ENCODE results near the gene GNAO1. TPM values are rescaled to one million over a fixed set of nuclear protein-coding genes. Genes with fewer than 3 reads are reported as not detected.
A peak's percentile ranks its signal among the peaks of the same experiment; 100 is the strongest.

Gene GNAO1
- total RNA-seq, 1 donor from 2014 or later = not detected

- peak; percentile 7 for TF ChIP-seq CTCF (IDR thresholded peaks at IDR 0.05; ENCODE audit: insufficient read depth, low read length, severe bottlenecking)
- Histone ChIP-seq H3K27me3 (ENCODE audit: control insufficient read depth, insufficient read depth, low read length) (no peaks in the 10 kb centered on the region), H3K36me3 (ENCODE audit: control insufficient read depth, insufficient read depth, low read length) (peaks cover 6% of the 10 kb centered on the region), H3K4me3 (ENCODE audit: low read depth, low read length) (no peak overlapping the region)
- FAIRE-seq (no peak), DNase-seq (ENCODE audit: low read depth) (no peak)
Measured at GRCh38 chr16:56357765-56358322, 166.6 kb downstream of the GNAO1 start.

- peaks cover 20% of the 10 kb centered on the region for H3K36me3 ChIP-seq (ENCODE audit: control insufficient read depth, insufficient read depth, low read length)
- no peaks in the 10 kb centered on the region for H3K27me3 ChIP-seq (ENCODE audit: control insufficient read depth, insufficient read depth, low read length)
- no peak for FAIRE-seq
- DNase-seq (ENCODE audit: low read depth) = no peak
- H3K4me3 ChIP-seq (ENCODE audit: low read depth, low read length) = no peak overlapping the region
- no peak for TF ChIP-seq CTCF (IDR thresholded peaks at IDR 0.05; ENCODE audit: insufficient read depth, low read length, severe bottlenecking)
Measured at GRCh38 chr16:56360117-56361008, 169.1 kb downstream of the GNAO1 start.

- no peaks in the 10 kb centered on the region for H3K27me3 ChIP-seq (ENCODE audit: control insufficient read depth, insufficient read depth, low read length)
- no peak for DNase-seq (ENCODE audit: low read depth)
- H3K36me3 ChIP-seq (ENCODE audit: control insufficient read depth, insufficient read depth, low read length) = peaks cover 29% of the 10 kb centered on the region
- no peak for FAIRE-seq
- H3K4me3 ChIP-seq (ENCODE audit: low read depth, low read length) = no peak overlapping the region
- TF ChIP-seq CTCF (IDR thresholded peaks at IDR 0.05; ENCODE audit: insufficient read depth, low read length, severe bottlenecking) = no peak
Measured at GRCh38 chr16:56362057-56362655, 170.9 kb downstream of the GNAO1 start.

- no peak for DNase-seq (ENCODE audit: low read depth)
- no peak overlapping the region for H3K4me3 ChIP-seq (ENCODE audit: low read depth, low read length)
- no peaks in the 10 kb centered on the region for H3K27me3 ChIP-seq (ENCODE audit: control insufficient read depth, insufficient read depth, low read length)
- no peak for TF ChIP-seq CTCF (IDR thresholded peaks at IDR 0.05; ENCODE audit: insufficient read depth, low read length, severe bottlenecking)
- peaks cover 30% of the 10 kb centered on the region for H3K36me3 ChIP-seq (ENCODE audit: control insufficient read depth, insufficient read depth, low read length)
- FAIRE-seq = no peak
Measured at GRCh38 chr16:56362706-56363105, 171.4 kb downstream of the GNAO1 start.

- no peak overlapping the region for H3K4me3 ChIP-seq (ENCODE audit: low read depth, low read length)
- no peaks in the 10 kb centered on the region for H3K27me3 ChIP-seq (ENCODE audit: control insufficient read depth, insufficient read depth, low read length)
- no peak for TF ChIP-seq CTCF (IDR thresholded peaks at IDR 0.05; ENCODE audit: insufficient read depth, low read length, severe bottlenecking)
- FAIRE-seq (no peak), DNase-seq (ENCODE audit: low read depth) (no peak)
- H3K36me3 ChIP-seq (ENCODE audit: control insufficient read depth, insufficient read depth, low read length) = peaks cover 30% of the 10 kb centered on the region
Measured at GRCh38 chr16:56363181-56363716, 172.0 kb downstream of the GNAO1 start.

All from bronchial epithelial cell (primary cell).